Measurements from ENCODE around the gene SLFN12.

Gene SLFN12

DNA sequence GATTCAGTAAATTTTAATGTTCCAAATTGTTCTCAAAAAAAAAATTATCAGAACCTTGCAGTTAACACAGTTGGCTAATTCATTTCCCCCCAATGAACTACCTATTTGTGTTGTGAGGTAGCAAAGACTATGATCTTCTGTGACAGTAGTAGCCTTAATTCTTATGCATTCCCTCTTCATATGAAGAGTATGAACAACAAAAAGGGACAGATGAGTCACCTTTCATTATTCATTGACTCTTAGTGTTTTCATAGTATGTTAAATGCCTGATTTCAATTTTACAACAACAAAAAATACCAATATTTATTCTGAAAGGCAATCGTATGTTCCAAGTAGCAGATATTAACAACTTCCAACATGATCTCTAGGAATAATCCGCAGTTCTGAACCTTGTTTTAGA is 55.2 kb downstream of the SLFN12 start:
- DNase-seq (ENCODE audit: insufficient read length, low spot score) (no peak), FAIRE-seq (no peak)
- no peak for TF ChIP-seq CTCF (IDR thresholded peaks at IDR 0.05; ENCODE audit: insufficient read depth, missing control alignments)

- no peak for TF ChIP-seq CTCF (IDR thresholded peaks at IDR 0.05; ENCODE audit: insufficient read depth, missing control alignments)
- FAIRE-seq (no peak), DNase-seq (ENCODE audit: insufficient read length, low spot score) (no peak)
Measured at GRCh38 chr17:35376245-35376644, 56.1 kb downstream of the SLFN12 start.

DNA sequence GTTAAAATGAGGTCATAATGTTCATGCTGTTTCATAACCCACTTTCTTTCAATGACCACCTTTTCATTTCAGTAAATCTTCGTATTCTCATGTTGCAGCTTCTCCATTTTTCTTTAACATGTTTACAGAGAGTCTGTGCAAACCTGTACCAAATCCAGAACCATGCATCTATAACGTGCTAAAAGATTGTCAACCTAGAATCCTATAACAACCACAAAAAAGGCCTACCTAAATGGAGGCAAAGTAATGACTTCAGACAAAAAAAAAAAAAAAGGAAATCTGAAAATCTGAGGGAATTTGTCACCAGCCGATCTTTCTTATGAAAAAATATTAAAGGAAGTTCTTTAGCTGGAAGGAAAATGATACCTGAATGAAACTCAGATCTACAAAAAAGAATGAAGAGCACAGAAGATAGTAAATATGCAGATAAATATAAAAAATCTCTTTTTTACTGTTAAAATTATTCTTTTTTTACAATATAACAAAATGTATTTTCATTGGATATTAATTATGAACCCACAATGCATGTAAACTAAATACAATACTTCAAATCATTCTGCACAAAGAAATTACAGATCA is 57.4 kb downstream of the SLFN12 start:
- TF ChIP-seq CTCF (IDR thresholded peaks at IDR 0.05; ENCODE audit: insufficient read depth, missing control alignments), result no peak
- DNase-seq (ENCODE audit: insufficient read length, low spot score), result no peak
- FAIRE-seq, result no peak

DNA sequence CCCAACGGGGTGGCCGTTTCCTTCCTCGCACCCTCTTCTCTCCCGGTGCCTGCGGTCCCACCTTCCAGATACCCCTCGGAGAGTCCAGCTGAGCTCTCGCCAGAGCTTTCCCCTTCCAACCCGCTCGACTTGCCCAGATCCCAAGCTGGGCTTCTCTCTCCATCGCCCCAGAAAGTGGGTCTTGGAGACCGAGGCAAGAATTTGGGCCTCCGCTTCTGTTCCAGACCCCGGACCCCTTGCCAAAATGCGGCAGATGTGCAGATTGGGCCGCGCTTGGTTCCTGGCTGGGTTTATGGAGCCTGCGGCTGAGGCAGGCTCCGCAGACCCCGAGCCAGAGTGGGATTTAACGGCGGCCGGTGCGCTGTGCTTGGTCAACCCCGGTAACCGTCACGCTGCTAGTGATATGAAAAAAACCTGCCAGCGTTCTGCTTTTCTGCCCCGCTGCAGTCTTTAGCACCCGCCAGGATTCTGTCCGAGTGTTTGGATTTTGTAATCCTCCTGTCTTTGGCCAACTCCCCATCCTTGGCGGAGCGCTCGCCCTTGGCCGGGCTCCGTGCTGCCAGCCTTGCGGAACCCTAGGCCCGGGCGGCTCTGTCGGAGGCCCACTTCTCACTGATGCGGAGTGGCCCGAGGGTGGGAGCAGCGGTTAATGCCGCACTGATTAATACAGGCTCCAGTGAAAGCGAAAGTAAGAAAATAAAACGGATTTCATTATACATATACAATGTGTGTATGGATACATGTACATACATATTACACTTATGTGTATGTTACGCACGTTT is 58.1 kb downstream of the SLFN12 start:
- no peak for TF ChIP-seq CTCF (IDR thresholded peaks at IDR 0.05; ENCODE audit: insufficient read depth, missing control alignments)
- DNase-seq (ENCODE audit: insufficient read length, low spot score) (no peak), FAIRE-seq (no peak)

DNA sequence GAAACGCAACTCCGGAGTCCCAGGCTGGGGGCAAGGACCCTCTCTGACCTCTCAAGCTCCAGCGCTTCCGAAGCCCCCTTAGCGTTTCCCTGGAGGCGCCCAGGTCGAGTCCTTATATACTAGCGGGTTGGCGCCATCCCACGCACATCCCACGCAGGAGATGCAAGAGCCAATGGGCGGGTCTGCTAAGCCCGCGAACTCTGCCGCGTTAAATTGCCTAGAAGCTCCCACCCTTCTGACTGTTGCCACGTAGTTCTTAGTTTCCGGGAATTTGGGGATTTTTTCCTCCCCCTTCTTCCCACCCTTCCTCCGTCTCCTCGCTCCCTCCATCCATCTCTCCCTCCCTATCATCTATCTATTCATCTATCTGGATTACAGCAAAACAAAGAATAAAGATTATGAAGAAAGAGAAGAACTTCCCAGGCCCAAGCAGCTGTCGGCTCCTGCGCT is 58.7 kb downstream of the SLFN12 start, which contains the start of gene SLFN11:
Gene SLFN11 (minus strand): TSS at position 88 of the 450 bp plus-strand sequence. CDS start 9,814 bp downstream, outside the sequence.
- TF ChIP-seq CTCF (IDR thresholded peaks at IDR 0.05; ENCODE audit: insufficient read depth, missing control alignments), result no peak
- no peak for FAIRE-seq
- DNase-seq (ENCODE audit: insufficient read length, low spot score), result no peak

GRCh38 chr17:35372846-35373533 is 59.3 kb downstream of the SLFN12 start:
- FAIRE-seq (no peak), DNase-seq (ENCODE audit: insufficient read length, low spot score) (no peak)
- no peak for TF ChIP-seq CTCF (IDR thresholded peaks at IDR 0.05; ENCODE audit: insufficient read depth, missing control alignments)

Data from D721Med (cell line).